Adrenal gland (tissue), 5 donors: Measurements from ENCODE around the gene COQ6.

Source experiments
- CTCF ChIP-seq, 6 experiments: fragments of 450-650 bp in 4 of 6; fragments of 200-600 bp in 2 of 6; sonication (generic) in 1 of 6; IDR thresholded peaks; 1 replicate in 5 of 6; 2 replicates in 1 of 6; pipeline versions ENCODE4 v1.5.1 to v1.8.0; 2016 to 2021; ENCODE audit warnings: antibody characterized with exemption in 6 of 6, mild to moderate bottlenecking in 2 of 6, moderate library complexity in 1 of 6
- POLR2A ChIP-seq, 2 donors: fragments of 450-650 bp; IDR thresholded peaks; one replicate each; pipeline ENCODE4 v1.6.1; 2017; ENCODE audit warnings: antibody characterized with exemption in 2 of 2, mild to moderate bottlenecking in 2 of 2, moderate library complexity in 1 of 2
- donor health status: DM: no; HTN: no; CAD: no.

- TF ChIP-seq CTCF (IDR thresholded peaks at IDR 0.05) (no peak), POLR2A (IDR thresholded peaks at IDR 0.05) (no peak)
These were observed 36.8 kb upstream of the COQ6 start for GRCh38 chr14:73913256-73913655.
